ENCODE data around the gene SFSWAP.
"Not testable (repeated sequence)": the region's sequence is repeated elsewhere in the genome, so short reads cannot be mapped to it uniquely, and the experiment has no call there.

The SFSWAP gene

GRCh38 chr12:131702573-131702877, 8.4 kb upstream of the SFSWAP start:
- no peak for DNase-seq (ENCODE audit: low read depth)

GRCh38 chr12:131703161-131703560, 7.7 kb upstream of the SFSWAP start:
- DNase-seq (ENCODE audit: low read depth), result no peak

GRCh38 chr12:131704509-131704908, 6.4 kb upstream of the SFSWAP start:
- no peak for DNase-seq (ENCODE audit: low read depth)

- not testable (repeated sequence) for DNase-seq (ENCODE audit: low read depth)
Measured at GRCh38 chr12:131706709-131707108, 4.2 kb upstream of the SFSWAP start.

- no peak for DNase-seq (ENCODE audit: low read depth)
Measured at GRCh38 chr12:131709226-131709625, 1.7 kb upstream of the SFSWAP start.

GRCh38 chr12:131711551-131712205, 788 bp downstream of the SFSWAP start:
- no peak for DNase-seq (ENCODE audit: low read depth)

- no peak for DNase-seq (ENCODE audit: low read depth)
Measured at GRCh38 chr12:131713349-131713748, 2.5 kb downstream of the SFSWAP start.

- DNase-seq (ENCODE audit: low read depth), result no peak
Measured at GRCh38 chr12:131714759-131715158, 3.9 kb downstream of the SFSWAP start.

GRCh38 chr12:131716282-131716681, 5.4 kb downstream of the SFSWAP start:
- no peak for DNase-seq (ENCODE audit: low read depth)

GRCh38 chr12:131720241-131720640, 9.4 kb downstream of the SFSWAP start:
- DNase-seq (ENCODE audit: low read depth), result no peak

GRCh38 chr12:131720921-131721320, 10.0 kb downstream of the SFSWAP start:
- DNase-seq (ENCODE audit: low read depth), result no peak

- no peak for DNase-seq (ENCODE audit: low read depth)
Measured at GRCh38 chr12:131721548-131721947, 10.7 kb downstream of the SFSWAP start.

- DNase-seq (ENCODE audit: low read depth), result no peak
Measured at GRCh38 chr12:131723532-131723931, 12.6 kb downstream of the SFSWAP start.

- DNase-seq (ENCODE audit: low read depth), result no peak
Measured at GRCh38 chr12:131724534-131724933, 13.6 kb downstream of the SFSWAP start.

GRCh38 chr12:131725503-131725902, 14.6 kb downstream of the SFSWAP start:
- no peak for DNase-seq (ENCODE audit: low read depth)

- no peak for DNase-seq (ENCODE audit: low read depth)
Measured at GRCh38 chr12:131728720-131729119, 17.8 kb downstream of the SFSWAP start.

GRCh38 chr12:131729254-131729955, 18.5 kb downstream of the SFSWAP start:
- no peak for DNase-seq (ENCODE audit: low read depth)

- DNase-seq (ENCODE audit: low read depth), result no peak
Measured at GRCh38 chr12:131732996-131733615, 22.2 kb downstream of the SFSWAP start.

- DNase-seq (ENCODE audit: low read depth), result no peak
Measured at GRCh38 chr12:131733874-131734273, 23.0 kb downstream of the SFSWAP start.

GRCh38 chr12:131734336-131735152, 23.7 kb downstream of the SFSWAP start:
- no peak for DNase-seq (ENCODE audit: low read depth)

GRCh38 chr12:131735153-131735456, 24.2 kb downstream of the SFSWAP start:
- no peak for DNase-seq (ENCODE audit: low read depth)

GRCh38 chr12:131735476-131736445, 24.9 kb downstream of the SFSWAP start:
- DNase-seq (ENCODE audit: low read depth), result no peak
